Keratinocyte (primary cell): ENCODE data around the gene SEC14L1. TPM values are rescaled to one million over a fixed set of nuclear protein-coding genes. Genes with fewer than 3 reads are reported as not detected.

Source experiments
- DNase-seq: peaks from one replicate; pipeline ENCODE4 v3.0.0-alpha.2; 2011; ENCODE audit warnings: low read depth, missing footprints, low spot score
- FAIRE-seq: peaks from 2 replicates; lab custom pipeline; 2011; peaks lifted over from hg19 to GRCh38; lab: Jason Lieb, UNC
- H2AFZ ChIP-seq: 2 replicates; pipeline ENCODE4 v1.6.0; 2012; ENCODE audit warnings: low read length, control low read depth, inconsistent platforms; ENCODE audit not compliant: control insufficient read depth
- H3K27ac ChIP-seq: 2 replicates; pipeline ENCODE4 v1.5.1; 2011; ENCODE audit warnings: low read length; ENCODE audit not compliant: control insufficient read depth, insufficient read depth
- H3K27me3 ChIP-seq: 3 replicates; pipeline ENCODE4 v1.6.0; 2011; ENCODE audit warnings: low read length; ENCODE audit not compliant: control insufficient read depth, insufficient read depth; ENCODE audit errors: extremely low read depth
- H3K36me3 ChIP-seq, 2 experiments: 2 replicates in 1 of 2; 3 replicates in 1 of 2; pipeline ENCODE4 v1.5.1; 2011; ENCODE audit warnings: low read length in 2 of 2, mild to moderate bottlenecking in 1 of 2; ENCODE audit not compliant: control insufficient read depth in 2 of 2, insufficient read depth in 2 of 2; ENCODE audit errors: extremely low read depth in 1 of 2
- H3K4me1 ChIP-seq: 3 replicates; pipeline ENCODE4 v1.5.1; 2011; ENCODE audit warnings: low read length; ENCODE audit not compliant: control insufficient read depth, insufficient read depth; ENCODE audit errors: extremely low read depth
- H3K4me2 ChIP-seq: 3 replicates; pipeline ENCODE4 v1.6.0; 2011; ENCODE audit warnings: low read depth, low read length; ENCODE audit not compliant: control insufficient read depth, insufficient read depth; ENCODE audit errors: extremely low read depth
- H3K4me3 ChIP-seq, 3 experiments: fragments of 200-600 bp in 1 of 3; sonication (generic) in 1 of 3; 2 replicates in 2 of 3; 3 replicates in 1 of 3; pipeline ENCODE4 v1.5.1; 2011 to 2016; ENCODE audit warnings: low read length in 3 of 3, mild to moderate bottlenecking in 3 of 3, control low read depth in 2 of 3, inconsistent platforms in 1 of 3, low read depth in 1 of 3, mixed read lengths in 1 of 3, mixed run types in 1 of 3, moderate library complexity in 1 of 3; ENCODE audit not compliant: control insufficient read depth in 2 of 3, insufficient read depth in 2 of 3; ENCODE audit errors: extremely low read depth in 1 of 3
- H3K79me2 ChIP-seq: 2 replicates; pipeline ENCODE4 v1.6.0; 2012; ENCODE audit warnings: low read length; ENCODE audit not compliant: control insufficient read depth, insufficient read depth
- H3K9ac ChIP-seq: 3 replicates; pipeline ENCODE4 v1.6.0; 2011; ENCODE audit warnings: low read length; ENCODE audit not compliant: control insufficient read depth, insufficient read depth; ENCODE audit errors: extremely low read depth
- H3K9me1 ChIP-seq: 3 replicates; pipeline ENCODE4 v1.6.0; 2011; ENCODE audit warnings: low read length; ENCODE audit not compliant: control insufficient read depth, insufficient read depth; ENCODE audit errors: extremely low read depth
- H3K9me3 ChIP-seq: 2 replicates; pipeline ENCODE4 v1.5.1; 2012; ENCODE audit warnings: low read depth, low read length; ENCODE audit not compliant: control insufficient read depth
- H4K20me1 ChIP-seq: 3 replicates; pipeline ENCODE4 v1.6.0; 2011; ENCODE audit warnings: low read length; ENCODE audit not compliant: control insufficient read depth, insufficient read depth; ENCODE audit errors: extremely low read depth
- EZH2 ChIP-seq: IDR thresholded peaks from one replicate; pipeline ENCODE4 v1.6.1; 2012; ENCODE audit warnings: inconsistent platforms, mild to moderate bottlenecking, low read length, moderate library complexity
- dilution Hi-C: fragments of 300-500 bp; cut with MboI; formaldehyde crosslinking; loops from one replicate; pipeline ENCODE4 v1.7.0; 2020; ENCODE audit warnings: low sequenced_read_pairs; ENCODE audit not compliant: extremely low pct_ligation_motif_present
- polyA plus RNA-seq, 5 experiments: library from polyadenylated mRNA; depleted of rRNA in 3 of 5; stranded (reverse) in 3 of 5; stranded (forward) in 1 of 5; unstranded in 1 of 5; fragments of >200 nt; gene quantifications; 1 replicate in 1 of 5; 2 replicates in 3 of 5; 3 replicates in 1 of 5; pipeline versions ENCODE4 v1.2.1 to v1.2.3, GENCODE V29; 2011 to 2012; ENCODE audit warnings: missing spikeins in 2 of 5, low read depth in 1 of 5, low replicate concordance in 1 of 5
- TF ChIP-seq, protein P1 (sequence below), 3 experiments: IDR thresholded peaks in 1 of 3; conservative IDR thresholded peaks in 1 of 3; optimal IDR thresholded peaks in 1 of 3; 2 replicates in 2 of 3; 3 replicates in 1 of 3; pipeline versions ENCODE3 to v1.5.1; 2011; ENCODE audit warnings: low read length in 3 of 3, mild to moderate bottlenecking in 3 of 3, moderate library complexity in 2 of 3, control low read depth in 1 of 3, inconsistent platforms in 1 of 3; ENCODE audit not compliant: insufficient read depth in 2 of 3; ENCODE audit errors: extremely low read depth in 1 of 3

Gene SEC14L1
- polyA plus RNA-seq, 1 donor (not counting 4 experiments of a cell fraction or from before 2014, with no cell fraction given): 35.6 TPM

DNA sequence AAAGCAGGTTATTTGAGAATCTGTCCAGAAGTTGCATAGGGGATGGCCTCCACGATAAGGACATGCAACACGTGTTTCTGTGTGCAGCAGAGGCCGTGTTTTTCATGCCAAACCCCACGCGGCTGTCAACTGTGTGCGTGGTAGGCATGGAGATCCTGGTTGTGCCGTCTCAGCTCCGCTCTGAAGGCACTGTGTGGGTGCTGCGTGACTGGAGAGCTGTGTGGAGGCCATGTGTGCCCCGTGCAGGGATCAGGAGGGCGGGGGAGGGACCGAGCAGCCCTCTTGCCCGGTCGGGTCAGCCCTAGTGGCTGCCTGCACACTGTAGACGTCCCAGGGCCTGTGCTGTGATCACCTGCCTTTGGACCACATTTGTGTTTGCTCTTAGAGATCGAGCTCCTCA is 74.5 kb downstream of the SEC14L1 start:
- Histone ChIP-seq H3K27me3 (no peaks in the 10 kb centered on the region), H3K4me1 (no peaks in the 10 kb centered on the region), H3K9me1 (no peaks in the 10 kb centered on the region), H3K79me2 (no peaks in the 10 kb centered on the region), H3K36me3 (peaks cover 37 to 44% of the 10 kb centered on the region in 2 experiments), H3K27ac (no peak overlapping the region), H3K9me3 (no peaks in the 10 kb centered on the region), H2AFZ (no peak overlapping the region), H4K20me1 (no peaks in the 10 kb centered on the region), H3K4me2 (no peak overlapping the region), H3K9ac (no peak overlapping the region), H3K4me3 (no peak overlapping the region)
- TF ChIP-seq EZH2: no peak
- TF ChIP-seq, protein P1, sequence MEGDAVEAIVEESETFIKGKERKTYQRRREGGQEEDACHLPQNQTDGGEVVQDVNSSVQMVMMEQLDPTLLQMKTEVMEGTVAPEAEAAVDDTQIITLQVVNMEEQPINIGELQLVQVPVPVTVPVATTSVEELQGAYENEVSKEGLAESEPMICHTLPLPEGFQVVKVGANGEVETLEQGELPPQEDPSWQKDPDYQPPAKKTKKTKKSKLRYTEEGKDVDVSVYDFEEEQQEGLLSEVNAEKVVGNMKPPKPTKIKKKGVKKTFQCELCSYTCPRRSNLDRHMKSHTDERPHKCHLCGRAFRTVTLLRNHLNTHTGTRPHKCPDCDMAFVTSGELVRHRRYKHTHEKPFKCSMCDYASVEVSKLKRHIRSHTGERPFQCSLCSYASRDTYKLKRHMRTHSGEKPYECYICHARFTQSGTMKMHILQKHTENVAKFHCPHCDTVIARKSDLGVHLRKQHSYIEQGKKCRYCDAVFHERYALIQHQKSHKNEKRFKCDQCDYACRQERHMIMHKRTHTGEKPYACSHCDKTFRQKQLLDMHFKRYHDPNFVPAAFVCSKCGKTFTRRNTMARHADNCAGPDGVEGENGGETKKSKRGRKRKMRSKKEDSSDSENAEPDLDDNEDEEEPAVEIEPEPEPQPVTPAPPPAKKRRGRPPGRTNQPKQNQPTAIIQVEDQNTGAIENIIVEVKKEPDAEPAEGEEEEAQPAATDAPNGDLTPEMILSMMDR (optimal IDR thresholded peaks at IDR 0.05 in 1 of 3, IDR thresholded peaks at IDR 0.05 in 1 of 3, conservative IDR thresholded peaks at IDR 0.05 in 1 of 3; ENCODE audit: extremely low read depth in 1 of 3, insufficient read depth in 2 of 3, low read length in 3 of 3): no peak
- DNase-seq (no peak), FAIRE-seq (no peak)
- dilution Hi-C loops: no loop called here

DNA sequence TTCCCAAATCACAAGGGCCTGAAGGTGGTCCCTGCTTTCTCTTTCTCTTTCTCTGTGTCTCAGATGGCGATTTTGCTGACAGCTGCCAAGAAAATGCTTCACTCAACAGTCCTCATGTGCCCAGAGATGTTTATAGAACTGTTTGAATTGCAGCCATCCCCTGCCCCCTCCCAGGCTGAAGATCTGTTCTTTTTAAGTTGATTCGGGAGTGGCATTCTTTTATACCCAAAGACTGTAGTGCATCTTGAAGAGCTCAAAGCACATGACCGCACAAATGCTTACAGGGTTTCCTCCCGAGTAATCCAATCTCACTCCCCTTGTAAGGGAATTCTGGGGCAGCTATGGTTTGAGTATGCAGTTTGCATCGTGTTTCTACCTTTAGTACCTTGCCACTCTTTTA is 75.7 kb downstream of the SEC14L1 start:
- dilution Hi-C loops: no loop called here
- Histone ChIP-seq H3K9me1 (no peaks in the 10 kb centered on the region), H3K27ac (no peak overlapping the region), H3K27me3 (no peaks in the 10 kb centered on the region), H3K4me3 (no peak overlapping the region), H3K9ac (no peak overlapping the region), H3K36me3 (peaks cover 27 to 41% of the 10 kb centered on the region in 2 experiments), H3K9me3 (no peaks in the 10 kb centered on the region), H4K20me1 (no peaks in the 10 kb centered on the region), H2AFZ (no peak overlapping the region), H3K4me2 (no peak overlapping the region), H3K79me2 (no peaks in the 10 kb centered on the region), H3K4me1 (no peaks in the 10 kb centered on the region)
- FAIRE-seq (no peak), DNase-seq (no peak)
- TF ChIP-seq EZH2: no peak

DNA sequence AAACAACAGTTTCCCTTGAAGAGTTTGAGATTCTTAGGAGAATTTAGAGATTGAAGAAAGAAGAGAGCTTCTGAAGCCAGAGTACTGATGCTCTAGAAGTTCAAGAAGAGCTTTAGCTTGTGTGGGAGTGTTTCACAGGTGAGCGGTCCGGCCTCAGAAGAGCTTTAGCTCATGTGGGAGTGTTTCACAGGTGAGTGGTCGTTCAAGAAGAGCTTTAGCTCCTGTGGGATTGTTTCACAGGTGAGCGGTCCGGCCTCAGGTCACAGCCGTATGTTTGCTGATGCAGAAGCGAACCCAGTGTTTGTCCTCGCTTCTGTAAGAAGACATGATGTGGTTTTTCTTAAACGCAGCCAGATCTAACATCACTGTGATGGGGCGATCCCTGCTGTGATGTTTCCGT is 76.4 kb downstream of the SEC14L1 start:
- Histone ChIP-seq H3K4me3 (no peak overlapping the region), H3K4me1 (no peaks in the 10 kb centered on the region), H3K9me3 (no peaks in the 10 kb centered on the region), H3K4me2 (no peak overlapping the region), H3K79me2 (no peaks in the 10 kb centered on the region), H3K36me3 (peaks cover 24 to 35% of the 10 kb centered on the region in 2 experiments), H3K27me3 (no peaks in the 10 kb centered on the region), H3K27ac (no peak overlapping the region), H3K9me1 (no peaks in the 10 kb centered on the region), H3K9ac (no peak overlapping the region), H2AFZ (no peak overlapping the region), H4K20me1 (no peaks in the 10 kb centered on the region)
- TF ChIP-seq EZH2: no peak
- TF ChIP-seq, protein P1 (optimal IDR thresholded peaks at IDR 0.05 in 1 of 3, IDR thresholded peaks at IDR 0.05 in 1 of 3, conservative IDR thresholded peaks at IDR 0.05 in 1 of 3; ENCODE audit: extremely low read depth in 1 of 3, insufficient read depth in 2 of 3, low read length in 3 of 3): no peak
- DNase-seq (no peak), FAIRE-seq (no peak)
- dilution Hi-C loops: no loop called here
